HG02798 (cell line): ENCODE data around the gene ADCK1.
"Not testable (repeated sequence)": the region's sequence is repeated elsewhere in the genome, so short reads cannot be mapped to it uniquely, and the experiment has no call there.

Experiments used
- ATAC-seq: cut with Tn5 transposase; IDR thresholded peaks from one replicate; pipeline ENCODE4 v1.9.1; 2021; ENCODE audit warnings: mild to moderate bottlenecking; ENCODE audit not compliant: unreplicated experiment, poor library complexity

ADCK1 gene

GRCh38 chr14:77892890-77893484 lies 93.1 kb downstream of the ADCK1 start:
- ATAC-seq: no peak

- no peak for ATAC-seq
Observed at GRCh38 chr14:77897374-77897773, 97.5 kb downstream of the ADCK1 start.

GRCh38 chr14:77902811-77903210 lies 102.9 kb downstream of the ADCK1 start:
- ATAC-seq: no peak

- no peak for ATAC-seq
Observed at GRCh38 chr14:77903221-77903620, 103.3 kb downstream of the ADCK1 start.

- ATAC-seq: no peak
Observed at GRCh38 chr14:77903937-77904617, 104.2 kb downstream of the ADCK1 start.

- no peak for ATAC-seq
Observed at GRCh38 chr14:77906446-77906845, 106.5 kb downstream of the ADCK1 start.

GRCh38 chr14:77908847-77909246 lies 108.9 kb downstream of the ADCK1 start:
- no peak for ATAC-seq

GRCh38 chr14:77909911-77910310 lies 110.0 kb downstream of the ADCK1 start:
- ATAC-seq: no peak

- no peak for ATAC-seq
Observed at GRCh38 chr14:77910506-77910905, 110.6 kb downstream of the ADCK1 start.

- ATAC-seq: no peak
Observed at GRCh38 chr14:77911356-77911755, 111.4 kb downstream of the ADCK1 start.

- ATAC-seq: no peak
Observed at GRCh38 chr14:77912754-77913556, 113.0 kb downstream of the ADCK1 start.

- no peak for ATAC-seq
Observed at GRCh38 chr14:77914073-77914721, 114.3 kb downstream of the ADCK1 start.

- not testable (repeated sequence) for ATAC-seq
Observed at GRCh38 chr14:77915390-77915789, 115.5 kb downstream of the ADCK1 start.

- no peak for ATAC-seq
Observed at GRCh38 chr14:77917491-77918201, 117.7 kb downstream of the ADCK1 start.

- no peak for ATAC-seq
Observed at GRCh38 chr14:77918448-77918847, 118.5 kb downstream of the ADCK1 start.

- no peak for ATAC-seq
Observed at GRCh38 chr14:77920312-77920711, 120.4 kb downstream of the ADCK1 start.

GRCh38 chr14:77921818-77922217 lies 121.9 kb downstream of the ADCK1 start:
- ATAC-seq: no peak

GRCh38 chr14:77923131-77923936 lies 123.4 kb downstream of the ADCK1 start:
- ATAC-seq: no peak

- no peak for ATAC-seq
Observed at GRCh38 chr14:77924141-77924948, 124.4 kb downstream of the ADCK1 start.
